ENCODE results near the gene PPP2R2B.

Gene PPP2R2B

DNA sequence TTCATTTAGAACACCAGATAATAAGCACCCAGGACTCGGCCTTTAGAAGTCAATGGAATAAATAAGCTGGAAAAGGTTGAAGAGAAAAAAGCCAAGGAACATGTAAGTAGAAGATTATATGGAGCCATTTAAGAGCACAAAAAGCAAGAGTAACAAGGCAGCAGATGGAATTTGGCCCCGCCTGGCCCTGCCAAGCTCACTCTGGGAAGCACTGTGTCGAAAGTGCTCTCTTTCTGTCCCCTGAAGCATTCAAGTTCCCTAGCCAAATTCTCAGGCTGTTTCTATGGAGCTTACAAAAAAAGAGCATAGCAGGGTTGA lies 289.6 kb downstream of the PPP2R2B start:
- Histone ChIP-seq H3K79me1 (replicated peaks; ENCODE audit: low read length, poor library complexity, severe bottlenecking) (no peaks in the 10 kb centered on the region), H4K8ac (ENCODE audit: low read length) (no peak overlapping the region), H3K4me1 (ENCODE audit: control insufficient read depth, insufficient read depth, low read depth, low read length) (no peaks in the 10 kb centered on the region), H3K9ac (ENCODE audit: low read length) (no peak overlapping the region), H2BK12ac (ENCODE audit: low read length in 2 of 2) (no peak overlapping the region), H3K14ac (ENCODE audit: low read length in 2 of 2) (no peak overlapping the region), H3K18ac (ENCODE audit: low read depth in 1 of 2, low read length in 2 of 2) (no peak overlapping the region), H3K9me3 (ENCODE audit: control insufficient read depth, low read length) (no peaks in the 10 kb centered on the region), H3K4me2 (ENCODE audit: low read length, poor library complexity, severe bottlenecking) (no peak overlapping the region), H3K4me3 (ENCODE audit: insufficient read depth in 1 of 2, low read depth in 1 of 2, low read length in 2 of 2) (no peak overlapping the region), H3K23ac (ENCODE audit: low read length in 2 of 2) (no peak overlapping the region), H3K27me3 (ENCODE audit: control insufficient read depth in 1 of 2, insufficient read depth in 1 of 2, low read length in 2 of 2) (peaks cover 0 to 3% of the 10 kb centered on the region in 2 experiments), H2BK15ac (ENCODE audit: low read depth, poor library complexity, severe bottlenecking) (no peak overlapping the region), H2BK5ac (ENCODE audit: low read depth, low read length, poor library complexity, severe bottlenecking) (no peak overlapping the region), H3K4ac (ENCODE audit: low read depth in 1 of 2, low read length in 2 of 2) (no peak overlapping the region), H2AK5ac (ENCODE audit: low read length, severe bottlenecking) (no peak overlapping the region), H4K91ac (ENCODE audit: low read length) (no peak overlapping the region), H3K27ac (ENCODE audit: low read length, poor library complexity, severe bottlenecking) (no peak overlapping the region), H3K36me3 (ENCODE audit: control insufficient read depth in 1 of 2, insufficient read depth in 2 of 2, low read depth in 1 of 2, low read length in 2 of 2) (no peaks in the 10 kb centered on the region), H2BK120ac (ENCODE audit: low read depth, low read length) (no peak overlapping the region), H2AFZ (ENCODE audit: low read depth, low read length) (no peak overlapping the region)
- no peak for DNase-seq
- 72% methylated on average over 3 of the region's 3 CpGs for WGBS

DNA sequence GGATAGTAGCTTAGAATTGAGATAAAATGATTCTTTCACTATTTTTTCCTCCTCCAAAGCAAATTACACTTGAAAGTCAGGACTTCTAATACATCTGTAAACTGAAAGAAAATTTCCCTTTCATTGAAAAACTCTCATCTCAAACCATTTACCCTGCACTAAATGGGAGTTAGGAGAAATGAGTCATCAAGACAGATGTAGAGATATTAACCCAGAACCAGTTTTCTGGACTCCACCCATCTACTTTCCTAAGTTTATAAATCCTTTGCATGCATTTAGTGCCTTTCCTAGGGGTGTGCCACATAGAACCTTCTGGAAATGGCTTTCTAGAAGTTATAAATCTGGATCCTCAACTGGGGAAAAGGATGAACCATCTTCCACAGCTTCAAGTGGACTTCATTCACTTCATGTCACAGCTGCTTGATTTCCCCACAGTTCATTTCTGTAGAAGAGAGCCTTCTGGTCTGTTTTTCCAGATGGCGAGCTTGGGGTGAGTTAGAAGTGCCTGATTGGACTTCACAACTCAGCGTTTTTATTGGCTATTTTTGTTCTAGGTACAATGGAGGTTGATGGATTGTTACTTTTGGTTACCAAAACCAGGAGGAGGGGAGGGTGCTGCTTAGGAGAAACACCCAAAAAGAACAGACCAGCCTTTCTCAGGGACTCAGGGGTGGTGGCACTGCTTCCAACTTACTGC lies 290.1 kb downstream of the PPP2R2B start:
- no peak overlapping the region for H2BK5ac ChIP-seq (ENCODE audit: low read depth, low read length, poor library complexity, severe bottlenecking)
- no peak overlapping the region for H3K4me2 ChIP-seq (ENCODE audit: low read length, poor library complexity, severe bottlenecking)
- no peaks in the 10 kb centered on the region for H3K36me3 ChIP-seq (ENCODE audit: control insufficient read depth in 1 of 2, insufficient read depth in 2 of 2, low read depth in 1 of 2, low read length in 2 of 2)
- no peak overlapping the region for H2BK15ac ChIP-seq (ENCODE audit: low read depth, poor library complexity, severe bottlenecking)
- peak; percentile 15 for DNase-seq
- no peak overlapping the region for H2AK5ac ChIP-seq (ENCODE audit: low read length, severe bottlenecking)
- no peaks in the 10 kb centered on the region for H3K79me1 ChIP-seq (replicated peaks; ENCODE audit: low read length, poor library complexity, severe bottlenecking)
- no peak overlapping the region for H2BK12ac ChIP-seq (ENCODE audit: low read length in 2 of 2)
- no peak overlapping the region for H2BK120ac ChIP-seq (ENCODE audit: low read depth, low read length)
- H3K27ac ChIP-seq (ENCODE audit: low read length, poor library complexity, severe bottlenecking): no peak overlapping the region
- H3K9ac ChIP-seq (ENCODE audit: low read length): no peak overlapping the region
- no peak overlapping the region for H3K14ac ChIP-seq (ENCODE audit: low read length in 2 of 2)
- H2AFZ ChIP-seq (ENCODE audit: low read depth, low read length): no peak overlapping the region
- no peak overlapping the region for H3K18ac ChIP-seq (ENCODE audit: low read depth in 1 of 2, low read length in 2 of 2)
- no peak overlapping the region for H3K23ac ChIP-seq (ENCODE audit: low read length in 2 of 2)
- peaks cover 5 to 8% of the 10 kb centered on the region in 2 experiments for H3K27me3 ChIP-seq (ENCODE audit: control insufficient read depth in 1 of 2, insufficient read depth in 1 of 2, low read length in 2 of 2)
- H3K4ac ChIP-seq (ENCODE audit: low read depth in 1 of 2, low read length in 2 of 2): no peak overlapping the region
- no peak overlapping the region for H3K4me3 ChIP-seq (ENCODE audit: insufficient read depth in 1 of 2, low read depth in 1 of 2, low read length in 2 of 2)
- no peaks in the 10 kb centered on the region for H3K9me3 ChIP-seq (ENCODE audit: control insufficient read depth, low read length)
- peaks cover under 1% of the 10 kb centered on the region for H3K4me1 ChIP-seq (ENCODE audit: control insufficient read depth, insufficient read depth, low read depth, low read length)
- no peak overlapping the region for H4K91ac ChIP-seq (ENCODE audit: low read length)
- no peak overlapping the region for H4K8ac ChIP-seq (ENCODE audit: low read length)
- 66% methylated on average over 2 of the region's 2 CpGs for WGBS

DNA sequence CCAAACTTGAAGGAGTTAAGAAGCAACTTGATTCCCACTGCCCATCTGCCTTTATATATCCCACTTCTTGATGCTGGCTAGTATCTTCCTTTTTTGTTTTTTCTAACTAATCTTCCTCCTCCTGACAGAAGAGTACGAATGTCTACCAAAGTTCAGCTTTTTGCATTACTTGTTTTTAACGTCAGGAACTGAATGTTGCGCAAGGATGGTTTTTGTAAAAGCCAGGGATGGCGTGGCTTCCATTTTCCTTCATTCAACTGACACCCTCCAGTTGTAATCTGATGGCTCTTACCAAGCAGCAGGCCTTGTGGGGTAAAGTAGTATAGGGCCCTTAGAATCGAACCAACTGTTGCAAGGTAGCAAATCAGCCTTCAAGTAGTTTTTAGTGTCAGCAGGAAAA lies 291.8 kb downstream of the PPP2R2B start:
- Histone ChIP-seq H3K4me2 (ENCODE audit: low read length, poor library complexity, severe bottlenecking) (no peak overlapping the region), H3K23ac (ENCODE audit: low read length in 2 of 2) (no peak overlapping the region), H4K8ac (ENCODE audit: low read length) (no peak overlapping the region), H3K14ac (ENCODE audit: low read length in 2 of 2) (no peak overlapping the region), H3K27ac (ENCODE audit: low read length, poor library complexity, severe bottlenecking) (no peak overlapping the region), H3K36me3 (ENCODE audit: control insufficient read depth in 1 of 2, insufficient read depth in 2 of 2, low read depth in 1 of 2, low read length in 2 of 2) (no peaks in the 10 kb centered on the region), H3K4me1 (ENCODE audit: control insufficient read depth, insufficient read depth, low read depth, low read length) (peaks cover 2% of the 10 kb centered on the region), H2BK15ac (ENCODE audit: low read depth, poor library complexity, severe bottlenecking) (no peak overlapping the region), H2AFZ (ENCODE audit: low read depth, low read length) (no peak overlapping the region), H3K9ac (ENCODE audit: low read length) (no peak overlapping the region), H3K4me3 (ENCODE audit: insufficient read depth in 1 of 2, low read depth in 1 of 2, low read length in 2 of 2) (no peak overlapping the region), H2AK5ac (ENCODE audit: low read length, severe bottlenecking) (no peak overlapping the region), H2BK5ac (ENCODE audit: low read depth, low read length, poor library complexity, severe bottlenecking) (no peak overlapping the region), H3K9me3 (ENCODE audit: control insufficient read depth, low read length) (no peaks in the 10 kb centered on the region), H3K27me3 (ENCODE audit: control insufficient read depth in 1 of 2, insufficient read depth in 1 of 2, low read length in 2 of 2) (peaks cover 13% of the 10 kb centered on the region in 2 experiments), H3K18ac (ENCODE audit: low read depth in 1 of 2, low read length in 2 of 2) (no peak overlapping the region), H2BK12ac (ENCODE audit: low read length in 2 of 2) (no peak overlapping the region), H3K79me1 (replicated peaks; ENCODE audit: low read length, poor library complexity, severe bottlenecking) (no peaks in the 10 kb centered on the region), H4K91ac (ENCODE audit: low read length) (no peak overlapping the region), H2BK120ac (ENCODE audit: low read depth, low read length) (no peak overlapping the region), H3K4ac (ENCODE audit: low read depth in 1 of 2, low read length in 2 of 2) (no peak overlapping the region)
- DNase-seq: no peak
- WGBS: 85% methylated on average over 5 of the region's 5 CpGs

DNA sequence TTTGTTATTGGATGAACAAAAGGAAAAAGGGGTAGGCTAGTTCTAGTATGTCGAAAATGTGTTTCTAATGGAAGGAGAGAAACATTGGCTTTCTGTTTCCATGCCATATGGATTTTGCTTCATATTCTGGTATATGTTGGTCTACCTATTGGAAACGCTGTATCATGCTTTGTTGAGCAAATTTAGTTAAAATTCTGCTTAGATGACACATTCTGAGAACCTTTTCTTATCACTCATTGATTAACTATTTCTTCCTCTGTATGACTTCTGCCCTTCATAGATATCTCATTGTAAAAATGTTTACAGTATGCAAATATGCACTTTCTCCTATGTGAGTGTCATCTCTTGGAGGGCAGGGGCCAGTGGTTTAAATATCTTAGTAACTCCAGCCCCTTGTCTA lies 293.8 kb downstream of the PPP2R2B start:
- Histone ChIP-seq H3K27me3 (ENCODE audit: control insufficient read depth in 1 of 2, insufficient read depth in 1 of 2, low read length in 2 of 2) (peaks cover 13% of the 10 kb centered on the region in 2 experiments), H3K14ac (ENCODE audit: low read length in 2 of 2) (no peak overlapping the region), H3K23ac (ENCODE audit: low read length in 2 of 2) (no peak overlapping the region), H4K8ac (ENCODE audit: low read length) (no peak overlapping the region), H3K4me3 (ENCODE audit: insufficient read depth in 1 of 2, low read depth in 1 of 2, low read length in 2 of 2) (no peak overlapping the region), H3K9ac (ENCODE audit: low read length) (no peak overlapping the region), H3K18ac (ENCODE audit: low read depth in 1 of 2, low read length in 2 of 2) (no peak overlapping the region), H2BK5ac (ENCODE audit: low read depth, low read length, poor library complexity, severe bottlenecking) (no peak overlapping the region), H2BK12ac (ENCODE audit: low read length in 2 of 2) (no peak overlapping the region), H2BK120ac (ENCODE audit: low read depth, low read length) (no peak overlapping the region), H2AFZ (ENCODE audit: low read depth, low read length) (no peak overlapping the region), H4K91ac (ENCODE audit: low read length) (no peak overlapping the region), H3K27ac (ENCODE audit: low read length, poor library complexity, severe bottlenecking) (no peak overlapping the region), H3K36me3 (ENCODE audit: control insufficient read depth in 1 of 2, insufficient read depth in 2 of 2, low read depth in 1 of 2, low read length in 2 of 2) (no peaks in the 10 kb centered on the region), H3K4me1 (ENCODE audit: control insufficient read depth, insufficient read depth, low read depth, low read length) (peaks cover 2% of the 10 kb centered on the region), H3K4me2 (ENCODE audit: low read length, poor library complexity, severe bottlenecking) (no peak overlapping the region), H3K79me1 (replicated peaks; ENCODE audit: low read length, poor library complexity, severe bottlenecking) (no peaks in the 10 kb centered on the region), H2AK5ac (ENCODE audit: low read length, severe bottlenecking) (no peak overlapping the region), H3K4ac (ENCODE audit: low read depth in 1 of 2, low read length in 2 of 2) (no peak overlapping the region), H2BK15ac (ENCODE audit: low read depth, poor library complexity, severe bottlenecking) (no peak overlapping the region), H3K9me3 (ENCODE audit: control insufficient read depth, low read length) (no peaks in the 10 kb centered on the region)
- no peak for DNase-seq
- WGBS: 72% methylated on average over 1 of the region's 2 CpGs

Measured in mesenchymal stem cell (in vitro differentiated cells and primary cell).